Measurements from ENCODE around the gene S100PBP. TPM values are rescaled to one million over a fixed set of nuclear protein-coding genes. Genes with fewer than 3 reads are reported as not detected.

The S100PBP gene
- total RNA-seq, 3 donors from 2014 or later (not counting 1 experiment from before 2014, with no cell fraction given), result 84.5 to 114 (median 85.5) TPM

DNA sequence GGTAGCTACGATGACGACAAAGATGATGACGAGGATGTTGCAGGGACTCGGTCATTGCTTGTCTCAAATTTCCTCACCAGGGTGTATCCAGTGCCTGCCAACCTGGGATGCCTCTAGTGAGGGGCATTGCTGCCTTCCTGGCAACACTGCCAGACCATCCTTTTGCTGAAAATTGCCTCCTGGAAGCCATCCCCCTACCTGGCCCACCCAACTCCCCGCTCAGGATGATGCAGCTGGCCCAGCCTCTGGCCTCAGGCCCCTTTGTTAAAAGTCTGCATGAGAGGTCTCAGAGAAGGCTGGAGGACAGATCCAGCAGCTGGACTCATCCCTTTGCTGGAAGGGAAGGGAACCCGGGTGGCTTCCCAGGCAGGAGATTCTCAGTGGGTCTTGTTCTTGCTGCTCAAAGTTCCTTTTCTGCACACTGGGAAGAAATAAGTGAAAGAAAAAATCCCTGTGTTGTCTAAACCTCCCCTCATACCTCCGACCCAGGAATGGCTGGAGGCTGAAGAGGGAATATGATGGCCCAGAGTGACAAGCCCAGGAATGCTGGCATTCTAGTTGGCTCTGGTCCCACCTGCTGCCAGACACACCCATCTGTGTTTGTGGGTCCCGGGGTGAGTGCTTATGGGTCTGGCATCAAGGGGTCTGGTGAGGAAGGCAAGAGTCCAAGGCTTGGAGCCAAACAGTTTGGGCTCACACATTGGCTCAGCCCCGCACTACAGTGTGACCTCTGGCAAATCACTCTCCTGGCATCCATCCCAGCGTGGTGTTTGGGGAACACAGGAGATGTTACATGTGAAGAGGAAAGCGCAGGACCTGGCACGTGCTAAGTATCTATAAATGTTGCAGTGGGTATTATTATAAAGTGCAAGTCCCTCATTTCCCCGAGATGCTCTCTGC is 60.0 kb downstream of the S100PBP start:
- peaks cover 7% of the 10 kb centered on the region for H3K27me3 ChIP-seq (ENCODE audit: control insufficient read depth, insufficient read depth, low read length)
- H3K9me3 ChIP-seq (ENCODE audit: control insufficient read depth, insufficient read depth, low read length), result no peaks in the 10 kb centered on the region
- 91% methylated on average over 12 of the region's 13 CpGs for WGBS (ENCODE audit: insufficient coverage)
- ATAC-seq (no peak), DNase-seq (no peak)
- H3K4me1 ChIP-seq (ENCODE audit: control insufficient read depth, insufficient read depth, low read length), result peaks cover 9% of the 10 kb centered on the region
- Mint-ChIP-seq H3K27ac (no peak overlapping the region), H3K9me3 (no peaks in the 10 kb centered on the region), H3K4me1 (peaks cover 0 to 5% of the 10 kb centered on the region in 2 donors), H3K36me3 (no peaks in the 10 kb centered on the region), H3K27me3 (ENCODE audit: low read depth in 2 of 2) (peaks cover 24 to 26% of the 10 kb centered on the region in 2 donors), H3K4me3 (no peak overlapping the region)
- no peak overlapping the region for H3K27ac ChIP-seq (ENCODE audit: low read length)
- intact Hi-C loops (cut with micrococcal nuclease), result loop anchor here (10.0 kb wide), 1 partner anchor 433 kb away; no protein-coding TSS in a partner anchor
- H3K36me3 ChIP-seq (ENCODE audit: control insufficient read depth, insufficient read depth, low read length), result no peaks in the 10 kb centered on the region
- no peak overlapping the region for H3K4me3 ChIP-seq (ENCODE audit: low read length)
- TF ChIP-seq CTCF (IDR thresholded peaks at IDR 0.05), result no peak

GRCh38 chr1:32878183-32878582 is 60.7 kb downstream of the S100PBP start:
- Histone ChIP-seq H3K27ac (ENCODE audit: low read length) (no peak overlapping the region), H3K4me1 (ENCODE audit: control insufficient read depth, insufficient read depth, low read length) (peaks cover 5% of the 10 kb centered on the region), H3K36me3 (ENCODE audit: control insufficient read depth, insufficient read depth, low read length) (no peaks in the 10 kb centered on the region), H3K27me3 (ENCODE audit: control insufficient read depth, insufficient read depth, low read length) (peaks cover 7% of the 10 kb centered on the region), H3K4me3 (ENCODE audit: low read length) (no peak overlapping the region), H3K9me3 (ENCODE audit: control insufficient read depth, insufficient read depth, low read length) (no peaks in the 10 kb centered on the region)
- intact Hi-C loops (cut with micrococcal nuclease), result loop anchor here (10.0 kb wide), 1 partner anchor 433 kb away; no protein-coding TSS in a partner anchor
- no peak for TF ChIP-seq CTCF (IDR thresholded peaks at IDR 0.05)
- Mint-ChIP-seq H3K4me1 (no peaks in the 10 kb centered on the region), H3K27me3 (ENCODE audit: low read depth in 2 of 2) (peaks cover 22 to 24% of the 10 kb centered on the region in 2 donors), H3K4me3 (no peak overlapping the region), H3K9me3 (no peaks in the 10 kb centered on the region), H3K36me3 (no peaks in the 10 kb centered on the region), H3K27ac (no peak overlapping the region)
- no peak for ATAC-seq
- DNase-seq, result no peak
- WGBS (ENCODE audit: insufficient coverage), result 86% methylated on average over 6 of the region's 6 CpGs

GRCh38 chr1:32878637-32879041 is 61.2 kb downstream of the S100PBP start:
- 80% methylated on average over 5 of the region's 5 CpGs for WGBS (ENCODE audit: insufficient coverage)
- H3K36me3 Mint-ChIP-seq, result no peaks in the 10 kb centered on the region
- intact Hi-C loops (cut with micrococcal nuclease), result loop anchor here (10.0 kb wide), 1 partner anchor 434 kb away; no protein-coding TSS in a partner anchor

More at GRCh38 chr1:32878637-32879041, 61.2 kb downstream of the S100PBP start:
- Mint-ChIP-seq H3K9me3 (no peaks in the 10 kb centered on the region), H3K27ac (no peak overlapping the region), H3K4me3 (no peak overlapping the region), H3K27me3 (ENCODE audit: low read depth in 2 of 2) (peaks cover 24 to 26% of the 10 kb centered on the region in 2 donors), H3K4me1 (no peaks in the 10 kb centered on the region)
- H3K27ac ChIP-seq (ENCODE audit: low read length), result no peak overlapping the region
- ATAC-seq (no peak), DNase-seq (no peak)
- TF ChIP-seq CTCF (IDR thresholded peaks at IDR 0.05), result no peak
- no peak overlapping the region for H3K4me3 ChIP-seq (ENCODE audit: low read length)
- peaks cover 6% of the 10 kb centered on the region for H3K27me3 ChIP-seq (ENCODE audit: control insufficient read depth, insufficient read depth, low read length)
- H3K36me3 ChIP-seq (ENCODE audit: control insufficient read depth, insufficient read depth, low read length), result no peaks in the 10 kb centered on the region
- peaks cover 5% of the 10 kb centered on the region for H3K4me1 ChIP-seq (ENCODE audit: control insufficient read depth, insufficient read depth, low read length)
- H3K9me3 ChIP-seq (ENCODE audit: control insufficient read depth, insufficient read depth, low read length), result no peaks in the 10 kb centered on the region
